Left ventricle myocardium inferior (tissue), 1 donor: Measurements from ENCODE around the gene GIPC3. TPM values are rescaled to one million over a fixed set of nuclear protein-coding genes. Genes with fewer than 3 reads are reported as not detected.

Experiments
- DNase-seq: peaks from one replicate; pipeline ENCODE4 v3.0.0-alpha.2; 2020
- H3K27ac ChIP-seq: fragments of 200-600 bp; replicated peaks from 2 replicates; pipeline ENCODE4 v1.8.0; 2021
- H3K27me3 ChIP-seq: fragments of 200-600 bp; 2 replicates; pipeline ENCODE4 v1.8.0; 2021; ENCODE audit warnings: low read depth
- H3K36me3 ChIP-seq: fragments of 200-600 bp; 2 replicates; pipeline ENCODE4 v1.8.0; 2021
- H3K4me1 ChIP-seq: fragments of 200-600 bp; 2 replicates; pipeline ENCODE4 v1.8.0; 2021
- H3K4me3 ChIP-seq: fragments of 200-600 bp; 2 replicates; pipeline ENCODE4 v1.8.0; 2021; ENCODE audit warnings: mild to moderate bottlenecking, moderate library complexity
- H3K9me3 ChIP-seq: fragments of 200-600 bp; replicated peaks from 2 replicates; pipeline ENCODE4 v1.8.0; 2021
- intact Hi-C: fragments of 100-400 bp; cut with micrococcal nuclease; formaldehyde crosslinking; loops from one replicate; pipeline ENCODE4 v1.11.0; 2022
- total RNA-seq: library from RNA; stranded (reverse); fragmentation: NEBNext Ultra II Directional; extraction: Animal tissue kit (Norgen Biotek cat#: 25700); gene quantifications from one replicate; pipeline ENCODE4 v1.2.1, GENCODE V29; 2021
- TF ChIP-seq, protein P1 (sequence below): fragments of 200-600 bp; IDR thresholded peaks from 2 replicates; pipeline ENCODE4 v1.8.0; 2021; ENCODE audit warnings: antibody characterized with exemption, mild to moderate bottlenecking, borderline replicate concordance
- donor health status: DM: no; HTN: yes; CAD: no; lungs with severe emphysema.

GIPC3 gene
- total RNA-seq, 1 donor from 2014 or later = 1.6 TPM

GRCh38 chr19:3586127-3586626 lies 899 bp downstream of the GIPC3 start:
- H3K9me3 ChIP-seq = no peaks in the 10 kb centered on the region
- peak overlapping the region; percentile 44 for H3K27ac ChIP-seq
- no peaks in the 10 kb centered on the region for H3K36me3 ChIP-seq
- H3K4me1 ChIP-seq = peaks cover 19% of the 10 kb centered on the region
- H3K27me3 ChIP-seq = peaks cover 37% of the 10 kb centered on the region
- peak overlapping the region; percentile 61 for H3K4me3 ChIP-seq
- no peak for DNase-seq
- intact Hi-C loops = no loop called here
- TF ChIP-seq, protein P1, sequence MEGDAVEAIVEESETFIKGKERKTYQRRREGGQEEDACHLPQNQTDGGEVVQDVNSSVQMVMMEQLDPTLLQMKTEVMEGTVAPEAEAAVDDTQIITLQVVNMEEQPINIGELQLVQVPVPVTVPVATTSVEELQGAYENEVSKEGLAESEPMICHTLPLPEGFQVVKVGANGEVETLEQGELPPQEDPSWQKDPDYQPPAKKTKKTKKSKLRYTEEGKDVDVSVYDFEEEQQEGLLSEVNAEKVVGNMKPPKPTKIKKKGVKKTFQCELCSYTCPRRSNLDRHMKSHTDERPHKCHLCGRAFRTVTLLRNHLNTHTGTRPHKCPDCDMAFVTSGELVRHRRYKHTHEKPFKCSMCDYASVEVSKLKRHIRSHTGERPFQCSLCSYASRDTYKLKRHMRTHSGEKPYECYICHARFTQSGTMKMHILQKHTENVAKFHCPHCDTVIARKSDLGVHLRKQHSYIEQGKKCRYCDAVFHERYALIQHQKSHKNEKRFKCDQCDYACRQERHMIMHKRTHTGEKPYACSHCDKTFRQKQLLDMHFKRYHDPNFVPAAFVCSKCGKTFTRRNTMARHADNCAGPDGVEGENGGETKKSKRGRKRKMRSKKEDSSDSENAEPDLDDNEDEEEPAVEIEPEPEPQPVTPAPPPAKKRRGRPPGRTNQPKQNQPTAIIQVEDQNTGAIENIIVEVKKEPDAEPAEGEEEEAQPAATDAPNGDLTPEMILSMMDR = peak; percentile 65

GRCh38 chr19:3586707-3587346 lies 1.5 kb downstream of the GIPC3 start:
- Histone ChIP-seq H3K36me3 (no peaks in the 10 kb centered on the region), H3K27ac (no peak overlapping the region), H3K9me3 (no peaks in the 10 kb centered on the region), H3K4me3 (peak overlapping the region; percentile 61), H3K4me1 (peaks cover 20% of the 10 kb centered on the region), H3K27me3 (peaks cover 37% of the 10 kb centered on the region)
- TF ChIP-seq, protein P1 = no peak
- intact Hi-C loops = no loop called here
- DNase-seq = no peak

GRCh38 chr19:3589439-3589838 lies 4.2 kb downstream of the GIPC3 start:
- no peak overlapping the region for H3K4me3 ChIP-seq
- no peaks in the 10 kb centered on the region for H3K9me3 ChIP-seq
- no peak for DNase-seq
- no peaks in the 10 kb centered on the region for H3K36me3 ChIP-seq
- intact Hi-C loops = no loop called here
- peaks cover 25% of the 10 kb centered on the region for H3K27me3 ChIP-seq
- TF ChIP-seq, protein P1 = no peak
- H3K27ac ChIP-seq = no peak overlapping the region
- peaks cover 26% of the 10 kb centered on the region for H3K4me1 ChIP-seq

GRCh38 chr19:3589949-3590348 lies 4.7 kb downstream of the GIPC3 start:
- H3K27me3 ChIP-seq = peaks cover 20% of the 10 kb centered on the region
- no peaks in the 10 kb centered on the region for H3K9me3 ChIP-seq
- H3K27ac ChIP-seq = no peak overlapping the region
- intact Hi-C loops = no loop called here
- H3K36me3 ChIP-seq = no peaks in the 10 kb centered on the region
- peaks cover 25% of the 10 kb centered on the region for H3K4me1 ChIP-seq
- H3K4me3 ChIP-seq = no peak overlapping the region
- no peak for DNase-seq
- TF ChIP-seq, protein P1 = no peak

- intact Hi-C loops = no loop called here
- no peak overlapping the region for H3K27ac ChIP-seq
- no peaks in the 10 kb centered on the region for H3K9me3 ChIP-seq
- H3K36me3 ChIP-seq = no peaks in the 10 kb centered on the region
- H3K4me3 ChIP-seq = no peak overlapping the region
- TF ChIP-seq, protein P1 = no peak
- H3K4me1 ChIP-seq = peaks cover 16% of the 10 kb centered on the region
- H3K27me3 ChIP-seq = peaks cover 15% of the 10 kb centered on the region
- DNase-seq = no peak
These were observed 5.8 kb downstream of the GIPC3 start for GRCh38 chr19:3590991-3591659.
